K562 treated with DMSO at 1 percent for 12 hours (cell line): Measurements from ENCODE around the gene SEMA4A. TPM values are rescaled to one million over a fixed set of nuclear protein-coding genes. Genes with fewer than 3 reads are reported as not detected.

ENCODE experiments used
- total RNA-seq: library from RNA; unstranded; fragments of 300-600 nt; gene quantifications from 2 replicates; pipeline ENCODE4 v1.2.3, GENCODE V29; 2022; ENCODE audit not compliant: insufficient read depth

SEMA4A gene
- 1.6 TPM in 1 of 2 replicates, not detected in the other for total RNA-seq

DNA sequence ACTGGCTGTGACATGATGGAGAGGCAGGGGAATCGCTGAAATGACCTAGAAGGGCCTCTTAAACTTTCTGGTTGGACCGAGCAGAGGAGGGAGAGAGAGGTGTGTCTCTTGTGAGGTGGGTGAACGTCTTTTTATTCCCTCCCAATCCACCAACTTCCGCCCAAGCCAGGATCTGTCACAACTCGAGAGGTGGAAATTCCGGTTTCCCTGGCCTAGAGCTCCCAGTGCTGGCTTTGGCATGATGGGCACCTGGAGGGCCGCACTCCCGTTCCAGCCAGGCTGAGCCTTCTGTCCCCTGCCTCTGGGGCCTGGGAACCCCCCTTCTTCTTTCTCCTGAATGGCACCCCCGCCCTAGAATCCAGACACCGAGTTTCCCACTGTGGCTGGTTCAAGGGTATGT, at the start of gene SEMA4A:
Gene SEMA4A, plus strand, starts transcription at position 224 of the 400 bp plus-strand sequence. CDS start 994 bp downstream, outside the sequence.

DNA sequence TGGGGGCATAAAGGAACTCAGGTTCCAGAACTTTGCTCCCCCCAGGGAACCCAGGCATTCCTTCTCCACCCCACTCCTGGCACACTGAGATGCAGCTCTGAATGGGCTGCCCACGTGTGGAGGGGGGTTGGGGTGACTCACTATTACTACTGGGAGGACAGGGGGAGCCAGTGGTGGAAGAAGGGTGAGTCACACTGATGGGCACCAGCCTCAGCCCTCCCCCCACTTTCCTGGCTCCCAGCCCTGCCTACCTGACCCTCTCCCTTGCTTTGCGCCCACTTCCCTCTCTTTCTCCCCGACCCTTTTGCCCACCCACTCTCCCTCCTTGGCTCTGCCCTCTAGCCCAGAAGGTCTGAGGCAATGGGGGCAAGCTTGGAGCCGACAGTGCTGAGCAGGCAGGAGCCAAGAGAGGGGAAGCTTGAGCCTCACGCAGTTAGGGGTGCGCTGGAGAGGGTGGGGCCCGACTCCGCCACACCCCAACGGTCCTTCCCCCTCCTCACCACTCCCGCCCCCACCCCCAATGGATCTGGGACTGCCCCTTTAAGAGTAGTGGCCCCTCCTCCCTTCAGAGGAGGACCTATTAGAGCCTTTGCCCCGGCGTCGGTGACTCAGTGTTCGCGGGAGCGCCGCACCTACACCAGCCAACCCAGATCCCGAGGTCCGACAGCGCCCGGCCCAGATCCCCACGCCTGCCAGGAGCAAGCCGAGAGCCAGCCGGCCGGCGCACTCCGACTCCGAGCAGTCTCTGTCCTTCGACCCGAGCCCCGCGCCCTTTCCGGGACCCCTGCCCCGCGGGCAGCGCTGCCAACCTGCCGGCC, 39.1 kb upstream of the SEMA4A start, which contains the start of gene LMNA:
Gene LMNA, plus strand, starts transcription at position 611 of the 818 bp plus-strand sequence. CDS start 208 bp downstream, outside the sequence.

DNA sequence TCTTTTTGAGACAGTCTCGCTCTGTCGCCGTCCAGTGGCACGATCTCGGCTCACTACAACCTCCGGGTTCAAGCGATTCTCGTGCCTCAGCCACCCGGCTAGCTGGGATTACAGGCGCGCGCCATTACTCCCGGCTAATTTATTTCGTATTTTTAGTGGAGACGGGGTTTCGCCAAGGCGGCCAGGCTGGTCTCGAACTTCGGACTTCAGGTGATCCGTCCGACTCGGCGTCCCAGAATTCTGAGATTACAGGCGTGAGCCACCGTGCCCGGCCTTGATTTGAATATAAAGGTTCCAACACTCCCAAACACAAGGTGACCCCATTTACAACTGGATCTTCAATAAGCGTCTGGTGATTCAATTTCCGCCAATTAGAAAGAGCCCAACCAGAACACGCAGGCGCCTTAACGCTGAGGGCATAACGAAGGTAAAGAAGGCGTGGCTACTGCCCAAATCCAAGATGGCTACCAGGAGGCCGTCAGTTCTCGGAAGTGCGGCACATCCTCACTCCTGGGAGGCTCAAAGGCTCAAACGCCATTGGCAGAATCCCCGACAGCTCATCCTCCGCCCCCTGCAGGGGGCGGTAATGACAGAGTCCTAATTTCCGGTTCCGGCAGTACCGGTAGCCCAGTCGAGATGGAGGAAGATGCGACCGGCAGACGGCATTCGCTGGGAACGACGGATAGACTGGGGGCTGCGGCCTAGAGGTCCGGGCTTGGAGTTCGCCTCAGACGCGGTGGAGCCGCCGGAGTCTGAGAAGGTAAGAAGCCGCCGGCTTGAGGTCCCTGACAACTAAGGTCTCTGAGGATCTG, 40.3 kb downstream of the SEMA4A start, which contains the start of gene SLC25A44:
Gene SLC25A44, plus strand, starts transcription at position 617 of the 812 bp plus-strand sequence. CDS start 5,744 bp downstream, outside the sequence.

DNA sequence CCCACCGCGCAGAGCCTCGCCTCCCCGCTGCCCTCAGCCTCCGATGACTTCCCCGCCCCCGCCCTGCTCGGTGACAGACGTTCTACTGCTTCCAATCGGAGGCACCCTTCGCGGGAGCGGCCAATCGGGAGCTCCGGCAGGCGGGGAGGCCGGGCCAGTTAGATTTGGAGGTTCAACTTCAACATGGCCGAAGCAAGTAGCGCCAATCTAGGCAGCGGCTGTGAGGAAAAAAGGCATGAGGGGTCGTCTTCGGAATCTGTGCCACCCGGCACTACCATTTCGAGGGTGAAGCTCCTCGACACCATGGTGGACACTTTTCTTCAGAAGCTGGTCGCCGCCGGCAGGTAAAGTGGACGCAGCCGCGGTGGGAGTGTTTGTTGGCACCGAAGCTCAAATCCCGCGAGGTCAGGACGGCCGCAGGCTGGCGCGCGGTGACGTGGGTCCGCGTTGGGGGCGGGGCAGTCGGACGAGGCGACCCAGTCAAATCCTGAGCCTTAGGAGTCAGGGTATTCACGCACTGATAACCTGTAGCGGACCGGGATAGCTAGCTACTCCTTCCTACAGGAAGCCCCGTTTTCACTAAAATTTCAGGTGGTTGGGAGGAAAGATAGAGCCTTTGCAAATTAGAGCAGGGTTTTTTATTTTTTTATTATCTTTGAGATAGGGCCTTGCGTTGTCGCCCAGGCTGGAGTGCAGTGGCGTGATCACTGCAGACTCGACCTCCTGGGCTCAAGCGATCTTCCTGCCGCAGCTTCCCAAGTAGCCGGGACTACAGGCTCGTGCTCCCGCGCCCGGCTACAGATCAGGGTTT, 59.7 kb downstream of the SEMA4A start, which contains the start of gene PMF1:
Gene PMF1, plus strand, starts transcription at position 175 of the 811 bp plus-strand sequence. Its CDS starts 9 bp downstream, at position 184.

Other genes starting within 250 kb of the SEMA4A start
- gene RIT1, start 242.2 kb upstream of the SEMA4A start, total RNA-seq = 32.2 and 44.4 TPM in 2 replicates
- gene KHDC4, start 219.2 kb upstream of the SEMA4A start, total RNA-seq = 18.5 and 52.6 TPM in 2 replicates
- gene RXFP4, start 211.9 kb upstream of the SEMA4A start, total RNA-seq = not detected in 2 replicates
- gene ARHGEF2, start 175.0 kb upstream of the SEMA4A start, total RNA-seq = 116 and 179 TPM in 2 replicates
- gene SSR2, start 132.6 kb upstream of the SEMA4A start, total RNA-seq = 370 and 380 TPM in 2 replicates
- gene UBQLN4, start 99.8 kb upstream of the SEMA4A start, total RNA-seq = 23.4 and 46.6 TPM in 2 replicates
- 90.5 and 94.8 TPM in 2 replicates for gene LAMTOR2, start 98.8 kb upstream of the SEMA4A start, total RNA-seq
- gene RAB25, start 92.4 kb upstream of the SEMA4A start, total RNA-seq = not detected in 2 replicates
- gene MEX3A, start 71.1 kb upstream of the SEMA4A start, total RNA-seq = 0.96 and 5.5 TPM in 2 replicates
- gene LMNA, start 38.9 kb upstream of the SEMA4A start, total RNA-seq = 239 and 270 TPM in 2 replicates
- gene SLC25A44, start 40.5 kb downstream of the SEMA4A start, total RNA-seq = 9.3 and 18.5 TPM in 2 replicates
- 96.6 and 113 TPM in 2 replicates for gene PMF1, start 59.4 kb downstream of the SEMA4A start, total RNA-seq
- gene BGLAP, start 88.6 kb downstream of the SEMA4A start, total RNA-seq = not detected in 2 replicates
- 4.1 and 4.5 TPM in 2 replicates for gene PAQR6, start 94.5 kb downstream of the SEMA4A start, total RNA-seq
- 36.7 and 73.9 TPM in 2 replicates for gene SMG5, start 129.2 kb downstream of the SEMA4A start, total RNA-seq
- gene TMEM79, start 130.7 kb downstream of the SEMA4A start, total RNA-seq = 3.2 and 7.2 TPM in 2 replicates
- gene GLMP, start 142.1 kb downstream of the SEMA4A start, total RNA-seq = 33.1 and 35.7 TPM in 2 replicates
- gene VHLL, start 145.7 kb downstream of the SEMA4A start, total RNA-seq = not detected in 2 replicates
- 311 and 326 TPM in 2 replicates for gene CCT3, start 184.7 kb downstream of the SEMA4A start, total RNA-seq
- 3.8 TPM in 1 of 2 replicates, not detected in the other for gene TSACC, start 184.9 kb downstream of the SEMA4A start, total RNA-seq
- not detected in 2 replicates for gene RHBG, start 215.6 kb downstream of the SEMA4A start, total RNA-seq